NOMO-1 treated with DMSO at 0.1 percent for 48 hours (cell line): ENCODE data around the gene KDM2B.

Experiments used
- DNase-seq: peaks from one replicate; lab custom pipeline; 2025; ENCODE audit not compliant: unreplicated experiment; lab: John Stamatoyannopoulos, UW

KDM2B gene

GRCh38 chr12:121466794-121467637, 113.8 kb downstream of the KDM2B start:
- peak; percentile 79 for DNase-seq

GRCh38 chr12:121465921-121466793, 114.7 kb downstream of the KDM2B start:
- peak; percentile 45 for DNase-seq

- DNase-seq = no peak
Measured at GRCh38 chr12:121464331-121464730, 116.5 kb downstream of the KDM2B start.

GRCh38 chr12:121461048-121461447, 119.8 kb downstream of the KDM2B start:
- peak; percentile 83 for DNase-seq

- DNase-seq = no peak
Measured at GRCh38 chr12:121456551-121456950, 124.3 kb downstream of the KDM2B start.

- no peak for DNase-seq
Measured at GRCh38 chr12:121455766-121456420, 124.9 kb downstream of the KDM2B start.

- DNase-seq = no peak
Measured at GRCh38 chr12:121454921-121455320, 125.9 kb downstream of the KDM2B start.

GRCh38 chr12:121453629-121454028, 127.2 kb downstream of the KDM2B start:
- no peak for DNase-seq

- DNase-seq = no peak
Measured at GRCh38 chr12:121452985-121453360, 127.8 kb downstream of the KDM2B start.

GRCh38 chr12:121452340-121452984, 128.4 kb downstream of the KDM2B start:
- no peak for DNase-seq

GRCh38 chr12:121451961-121452339, 128.9 kb downstream of the KDM2B start:
- DNase-seq = peak; percentile 45

GRCh38 chr12:121448771-121449315, 132.0 kb downstream of the KDM2B start:
- DNase-seq = no peak

- DNase-seq = no peak
Measured at GRCh38 chr12:121446750-121447149, 134.1 kb downstream of the KDM2B start.

GRCh38 chr12:121444842-121445202, 136.0 kb downstream of the KDM2B start:
- no peak for DNase-seq

GRCh38 chr12:121443911-121444841, 136.6 kb downstream of the KDM2B start:
- no peak for DNase-seq

- DNase-seq = peak; percentile 24
Measured at GRCh38 chr12:121443193-121443870, 137.5 kb downstream of the KDM2B start.

- DNase-seq = no peak
Measured at GRCh38 chr12:121442028-121442948, 138.5 kb downstream of the KDM2B start.

GRCh38 chr12:121441555-121441954, 139.3 kb downstream of the KDM2B start:
- DNase-seq = no peak
